ENCODE results near the gene TIMM21.

The TIMM21 gene, protein sequence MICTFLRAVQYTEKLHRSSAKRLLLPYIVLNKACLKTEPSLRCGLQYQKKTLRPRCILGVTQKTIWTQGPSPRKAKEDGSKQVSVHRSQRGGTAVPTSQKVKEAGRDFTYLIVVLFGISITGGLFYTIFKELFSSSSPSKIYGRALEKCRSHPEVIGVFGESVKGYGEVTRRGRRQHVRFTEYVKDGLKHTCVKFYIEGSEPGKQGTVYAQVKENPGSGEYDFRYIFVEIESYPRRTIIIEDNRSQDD

DNA sequence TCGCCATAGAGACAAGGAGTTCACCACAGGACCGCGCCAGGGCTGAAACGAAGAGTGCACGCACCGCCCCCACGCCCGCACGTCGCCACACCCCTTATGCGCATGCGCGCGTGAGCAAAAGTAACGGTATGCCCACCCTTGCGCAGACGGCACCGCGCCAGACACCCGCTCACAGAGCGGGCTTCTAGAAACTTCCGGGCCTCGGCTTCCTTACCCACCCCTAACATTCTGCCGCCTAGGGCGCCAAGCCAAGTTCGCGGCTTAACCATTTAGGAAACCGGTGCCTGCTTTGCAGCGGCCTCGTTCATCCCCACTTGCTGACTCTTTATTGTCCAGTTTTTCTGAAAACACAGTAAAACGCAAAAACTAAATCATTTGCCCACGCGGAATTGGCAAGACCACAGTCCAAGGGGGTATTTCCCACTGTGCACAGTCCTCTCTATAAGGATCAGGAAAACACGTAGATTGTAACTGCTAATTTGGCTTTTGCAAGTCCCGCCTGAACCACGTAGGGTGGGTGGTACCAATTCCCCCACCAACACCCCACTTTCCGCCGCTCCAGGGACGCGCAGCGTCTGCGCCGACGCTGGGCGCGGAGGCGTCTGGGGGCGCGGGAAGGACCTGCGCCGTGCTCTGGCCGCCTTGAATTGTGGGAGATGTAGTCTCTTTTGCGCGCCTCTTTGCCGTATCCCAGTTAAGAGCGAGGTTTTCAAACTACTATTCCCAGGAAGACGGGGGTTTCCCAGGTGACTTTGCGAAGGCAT is at the start of gene TIMM21, which contains the start of gene FBXO15:
Gene TIMM21 (plus strand): TSS at position 745 of the 764 bp plus-strand sequence. CDS start 286 bp downstream, outside the sequence.
Gene FBXO15 (minus strand): TSS at position 56 of the 764 bp plus-strand sequence. CDS start 49 bp downstream, at position 7.
- peak; percentile 99 for DNase-seq (ENCODE audit: low read depth, low spot score)
- H3K4me3 ChIP-seq (ENCODE audit: low read depth, low read length), result peak within 1 kb of the TSS; percentile 70
- in situ Hi-C loops (cut with HindIII; ENCODE audit: low sequenced_read_pairs), result no loop called here
- TF ChIP-seq, protein P1, sequence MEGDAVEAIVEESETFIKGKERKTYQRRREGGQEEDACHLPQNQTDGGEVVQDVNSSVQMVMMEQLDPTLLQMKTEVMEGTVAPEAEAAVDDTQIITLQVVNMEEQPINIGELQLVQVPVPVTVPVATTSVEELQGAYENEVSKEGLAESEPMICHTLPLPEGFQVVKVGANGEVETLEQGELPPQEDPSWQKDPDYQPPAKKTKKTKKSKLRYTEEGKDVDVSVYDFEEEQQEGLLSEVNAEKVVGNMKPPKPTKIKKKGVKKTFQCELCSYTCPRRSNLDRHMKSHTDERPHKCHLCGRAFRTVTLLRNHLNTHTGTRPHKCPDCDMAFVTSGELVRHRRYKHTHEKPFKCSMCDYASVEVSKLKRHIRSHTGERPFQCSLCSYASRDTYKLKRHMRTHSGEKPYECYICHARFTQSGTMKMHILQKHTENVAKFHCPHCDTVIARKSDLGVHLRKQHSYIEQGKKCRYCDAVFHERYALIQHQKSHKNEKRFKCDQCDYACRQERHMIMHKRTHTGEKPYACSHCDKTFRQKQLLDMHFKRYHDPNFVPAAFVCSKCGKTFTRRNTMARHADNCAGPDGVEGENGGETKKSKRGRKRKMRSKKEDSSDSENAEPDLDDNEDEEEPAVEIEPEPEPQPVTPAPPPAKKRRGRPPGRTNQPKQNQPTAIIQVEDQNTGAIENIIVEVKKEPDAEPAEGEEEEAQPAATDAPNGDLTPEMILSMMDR (IDR thresholded peaks at IDR 0.05; ENCODE audit: low read depth, low read length), result no peak

DNA sequence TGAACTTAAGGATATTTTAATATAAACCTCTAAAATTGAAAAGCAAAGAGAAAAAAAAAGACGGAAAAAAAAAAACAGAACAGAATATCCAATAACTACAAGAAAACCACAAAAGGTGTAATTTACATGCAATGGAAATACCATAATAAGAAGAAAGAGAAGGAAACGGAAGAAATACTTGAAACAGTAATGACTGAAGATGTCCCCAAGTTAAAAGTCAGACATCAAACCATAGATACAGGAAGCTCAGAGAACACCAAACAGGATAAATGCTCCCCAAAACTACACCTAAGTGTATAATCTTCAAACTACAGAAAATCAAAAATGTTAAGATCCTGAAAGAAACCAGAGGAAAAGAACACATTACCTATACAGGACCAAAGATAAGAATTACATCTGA is 39.9 kb upstream of the TIMM21 start:
- TF ChIP-seq, protein P1 (IDR thresholded peaks at IDR 0.05; ENCODE audit: low read depth, low read length), result no peak
- in situ Hi-C loops (cut with HindIII; ENCODE audit: low sequenced_read_pairs), result no loop called here
- no peak for DNase-seq (ENCODE audit: low read depth, low spot score)
- no peak overlapping the region for H3K4me3 ChIP-seq (ENCODE audit: low read depth, low read length)

DNA sequence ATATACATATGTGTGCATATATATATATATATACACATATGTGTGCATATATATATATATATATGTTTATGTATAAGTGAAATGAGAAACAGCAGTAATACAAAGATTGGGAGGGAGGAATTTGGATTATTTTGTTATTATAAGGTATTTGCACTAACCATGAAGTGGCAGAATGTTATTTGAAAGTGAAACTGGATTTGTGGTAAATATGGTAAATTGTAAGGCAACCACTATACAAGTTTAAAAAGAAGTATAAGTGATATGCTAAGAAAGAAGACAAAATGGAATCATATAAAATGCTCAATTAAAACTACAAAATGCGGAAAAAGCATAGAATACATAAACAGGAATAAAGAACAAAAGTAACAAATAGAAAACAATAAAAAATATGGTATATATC is 38.2 kb upstream of the TIMM21 start:
- no peak overlapping the region for H3K4me3 ChIP-seq (ENCODE audit: low read depth, low read length)
- no peak for DNase-seq (ENCODE audit: low read depth, low spot score)
- in situ Hi-C loops (cut with HindIII; ENCODE audit: low sequenced_read_pairs), result no loop called here
- TF ChIP-seq, protein P1 (IDR thresholded peaks at IDR 0.05; ENCODE audit: low read depth, low read length), result no peak

DNA sequence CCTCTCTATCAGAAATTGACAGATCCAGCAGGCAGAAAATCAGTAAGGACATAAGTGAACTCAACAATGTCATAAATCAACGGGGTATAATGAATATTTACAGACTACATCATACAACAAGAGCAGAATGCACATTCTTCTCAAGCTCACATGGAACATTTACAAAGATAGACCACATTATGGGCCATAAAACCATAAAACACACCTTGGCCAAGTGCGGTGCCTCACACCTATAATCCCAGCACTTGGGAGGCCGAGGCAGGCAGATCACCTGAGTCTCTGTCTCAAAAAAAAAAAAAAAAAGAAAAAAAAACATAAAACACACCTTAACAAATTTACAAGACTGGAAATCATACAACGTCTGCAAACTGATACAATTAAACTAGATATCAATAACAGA is 37.3 kb upstream of the TIMM21 start:
- in situ Hi-C loops (cut with HindIII; ENCODE audit: low sequenced_read_pairs), result no loop called here
- H3K4me3 ChIP-seq (ENCODE audit: low read depth, low read length), result no peak overlapping the region
- TF ChIP-seq, protein P1 (IDR thresholded peaks at IDR 0.05; ENCODE audit: low read depth, low read length), result no peak
- DNase-seq (ENCODE audit: low read depth, low spot score), result no peak

DNA sequence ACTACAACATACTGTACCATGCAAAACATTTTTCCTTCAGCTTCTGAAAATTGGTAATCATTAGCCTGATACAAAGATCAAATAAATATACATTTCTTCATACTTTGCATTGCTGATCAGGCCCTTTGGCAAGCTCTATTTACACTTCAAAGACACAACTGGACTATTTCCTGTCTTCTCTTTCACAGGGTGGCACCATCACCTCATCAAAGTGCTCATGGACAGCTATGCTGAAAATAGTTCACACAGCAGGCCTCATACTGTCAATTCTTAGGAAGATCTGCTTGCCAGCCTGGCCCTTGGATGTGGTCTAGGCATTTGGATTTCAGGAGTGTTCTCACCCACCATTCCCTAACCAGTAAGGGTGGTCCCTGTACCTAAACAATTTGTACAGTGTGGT is 34.6 kb upstream of the TIMM21 start:
- in situ Hi-C loops (cut with HindIII; ENCODE audit: low sequenced_read_pairs), result no loop called here
- TF ChIP-seq, protein P1 (IDR thresholded peaks at IDR 0.05; ENCODE audit: low read depth, low read length), result no peak
- DNase-seq (ENCODE audit: low read depth, low spot score), result peak; percentile 6
- H3K4me3 ChIP-seq (ENCODE audit: low read depth, low read length), result no peak overlapping the region

DNA sequence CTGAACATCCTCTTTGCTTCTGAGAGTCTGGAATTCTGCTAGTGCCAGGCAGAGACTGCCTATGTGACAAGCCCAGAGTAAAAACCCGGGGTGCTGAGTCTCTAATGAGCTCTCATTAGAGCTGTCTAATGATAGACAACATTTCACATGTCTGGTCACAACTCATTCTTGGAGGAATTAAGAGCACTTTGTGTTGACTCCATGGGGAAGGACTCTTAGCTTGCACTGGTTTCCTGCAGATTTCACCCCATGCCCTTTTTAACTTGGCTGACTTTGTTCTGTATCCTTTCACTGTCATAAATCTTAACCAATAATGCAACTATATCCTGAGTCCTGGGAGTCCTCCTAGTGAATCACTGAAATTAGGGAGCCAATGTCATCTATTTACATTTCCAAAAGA is 34.2 kb upstream of the TIMM21 start:
- peak; percentile 43 for DNase-seq (ENCODE audit: low read depth, low spot score)
- H3K4me3 ChIP-seq (ENCODE audit: low read depth, low read length), result no peak overlapping the region
- TF ChIP-seq, protein P1 (IDR thresholded peaks at IDR 0.05; ENCODE audit: low read depth, low read length), result no peak
- in situ Hi-C loops (cut with HindIII; ENCODE audit: low sequenced_read_pairs), result no loop called here

Data from astrocyte of the spinal cord (primary cell).